NCI-H2196 (cell line): ENCODE data around the gene DNAH10.
"Not testable (repeated sequence)": the region's sequence is repeated elsewhere in the genome, so short reads cannot be mapped to it uniquely, and the experiment has no call there.

Experiments
- DNase-seq: peaks from one replicate; lab custom pipeline; 2025; ENCODE audit not compliant: unreplicated experiment; lab: John Stamatoyannopoulos, UW

Gene DNAH10

GRCh38 chr12:123946516-123947505 is 184.7 kb downstream of the DNAH10 start:
- DNase-seq = not testable (repeated sequence)

DNA sequence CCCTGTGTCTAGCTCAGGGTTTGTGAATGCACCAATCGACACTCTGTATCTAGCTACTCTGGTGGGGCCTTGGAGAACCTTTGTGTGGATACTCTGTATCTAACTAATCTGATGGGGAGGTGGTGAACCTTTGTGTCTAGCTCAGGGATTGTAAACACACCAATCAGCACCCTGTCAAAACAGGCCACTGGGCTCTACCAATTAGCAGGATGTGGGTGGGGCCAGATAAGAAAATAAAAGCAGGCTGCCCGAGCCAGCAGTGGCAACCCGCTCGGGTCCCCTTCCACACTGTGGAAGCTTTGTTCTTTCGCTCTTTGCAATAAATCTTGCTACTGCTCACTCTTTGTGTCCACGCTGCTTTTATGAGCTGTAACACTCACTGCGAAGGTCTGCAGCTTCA is 185.4 kb downstream of the DNAH10 start:
- DNase-seq = not testable (repeated sequence)

DNA sequence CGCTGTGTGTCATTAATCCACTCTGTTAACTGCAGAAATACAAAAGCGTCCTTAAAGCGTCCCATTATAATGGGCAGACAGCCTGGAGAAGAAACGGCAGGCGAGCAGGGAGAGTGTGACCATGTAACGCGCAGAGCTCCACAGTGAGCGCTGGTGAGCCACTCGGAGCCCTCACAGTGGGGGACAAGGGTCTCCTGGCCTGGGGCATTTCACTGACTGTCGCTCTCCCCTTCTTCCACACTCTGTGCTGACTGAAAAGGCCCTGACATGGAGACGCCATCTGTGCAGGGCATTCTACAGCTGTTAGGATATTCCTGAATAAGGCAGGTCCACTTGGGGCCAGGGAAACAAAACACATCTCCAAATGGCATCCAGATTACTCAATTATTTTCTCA is 186.3 kb downstream of the DNAH10 start:
- DNase-seq = no peak

DNA sequence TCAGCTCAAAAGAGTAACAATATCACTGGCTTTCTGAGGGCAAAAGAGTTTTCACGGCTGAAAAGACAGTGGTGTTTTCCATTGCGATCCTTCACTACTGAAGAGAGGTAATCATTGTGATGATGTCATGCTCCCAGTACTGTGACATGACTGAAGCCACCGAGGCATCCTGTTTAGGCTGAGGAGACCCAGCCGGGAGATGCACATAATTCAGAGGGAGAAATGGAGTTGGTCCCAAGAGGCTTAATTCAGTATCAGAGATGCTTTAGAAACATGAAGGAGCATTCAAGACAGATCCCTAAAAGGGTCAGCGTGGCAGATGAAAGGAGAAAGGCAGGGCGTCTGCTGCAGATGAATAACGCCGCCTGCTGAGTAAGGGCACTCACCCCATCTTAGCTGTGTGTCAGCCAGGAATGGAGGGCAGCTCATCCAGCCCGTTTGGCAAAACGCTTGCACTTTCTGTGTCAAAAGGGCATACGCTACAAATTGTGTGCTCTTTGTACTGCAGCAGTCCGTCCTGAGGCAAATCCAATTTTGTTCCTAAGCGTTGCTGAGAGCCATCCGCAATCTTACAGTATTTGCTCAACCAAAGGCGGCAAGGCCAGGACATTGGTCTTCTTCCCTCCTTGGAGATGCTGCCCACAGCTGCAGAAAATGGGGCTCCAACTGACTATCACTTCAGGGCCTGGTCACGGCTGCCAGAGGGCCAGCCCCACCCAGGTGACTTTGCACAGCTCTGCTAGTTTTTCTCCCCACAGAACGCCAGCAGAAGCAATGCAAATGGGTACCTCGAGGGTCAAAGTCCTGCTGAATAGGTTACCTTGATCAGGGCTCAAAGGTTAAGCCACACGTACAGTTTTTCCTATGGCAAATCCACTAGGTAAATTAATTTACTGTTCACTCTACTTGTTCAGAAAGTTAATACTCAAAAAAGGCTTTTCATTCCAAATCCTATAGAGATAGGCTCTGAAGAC is 187.0 kb downstream of the DNAH10 start:
- DNase-seq = no peak

DNA sequence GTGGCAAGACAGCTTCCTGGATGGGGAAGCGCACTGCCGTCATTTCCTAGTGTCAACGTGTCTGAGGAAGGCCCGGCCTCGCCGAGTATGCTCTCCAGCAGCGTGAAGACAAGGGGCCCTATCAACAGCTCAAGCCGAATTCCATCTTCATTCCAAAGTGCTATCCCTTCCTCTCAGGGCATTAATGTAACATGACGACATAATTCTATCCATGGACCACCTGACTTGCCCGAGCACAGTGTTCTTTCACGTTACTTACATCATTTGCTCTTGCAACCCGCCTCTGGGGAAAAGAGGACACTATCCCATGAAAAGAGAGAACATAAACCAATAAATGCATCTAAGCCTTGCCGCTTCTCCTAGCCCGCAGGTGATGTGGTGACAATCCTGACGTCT is 187.7 kb downstream of the DNAH10 start:
- no peak for DNase-seq

DNA sequence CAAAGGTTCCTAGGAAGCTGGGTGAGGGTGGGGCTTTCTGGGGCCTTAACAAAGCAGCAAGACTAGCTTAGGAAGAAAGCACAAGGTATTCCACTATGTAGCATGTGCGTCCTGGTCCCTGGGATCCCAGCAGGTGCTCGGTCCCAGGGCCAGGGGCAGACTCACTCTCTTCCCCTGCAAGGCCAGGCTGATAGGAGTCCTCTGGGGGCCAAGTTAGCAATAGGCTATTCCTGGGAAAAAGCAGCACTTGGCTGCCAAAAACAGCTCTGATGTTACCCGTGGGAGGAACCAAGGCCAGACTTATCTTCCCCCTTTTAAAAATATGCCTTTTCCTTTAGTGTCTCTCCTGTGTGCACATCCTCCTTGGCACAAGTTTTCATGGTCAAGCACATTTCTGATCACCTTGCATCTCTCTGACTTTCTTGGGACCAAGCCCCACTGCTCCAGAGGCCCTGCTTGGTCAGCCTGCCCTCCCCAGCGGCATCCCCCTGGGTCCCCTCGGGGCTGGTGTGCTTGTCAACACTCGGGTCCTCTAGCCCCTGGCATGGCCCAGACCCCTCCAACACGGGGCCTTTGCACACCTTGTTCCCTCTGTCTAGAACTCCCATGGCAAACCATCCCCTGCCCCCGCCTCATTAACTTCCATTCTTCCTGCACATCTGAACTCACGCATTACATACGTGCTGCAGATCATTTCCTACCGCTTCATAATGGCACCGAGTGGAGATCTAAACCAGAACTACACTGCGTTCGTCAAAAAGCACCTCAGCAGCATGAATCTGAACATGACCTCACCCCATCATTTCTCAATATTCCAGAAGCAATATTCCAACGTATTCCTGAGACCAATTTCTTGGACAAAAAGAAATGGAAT is 188.6 kb downstream of the DNAH10 start:
- no peak for DNase-seq

DNA sequence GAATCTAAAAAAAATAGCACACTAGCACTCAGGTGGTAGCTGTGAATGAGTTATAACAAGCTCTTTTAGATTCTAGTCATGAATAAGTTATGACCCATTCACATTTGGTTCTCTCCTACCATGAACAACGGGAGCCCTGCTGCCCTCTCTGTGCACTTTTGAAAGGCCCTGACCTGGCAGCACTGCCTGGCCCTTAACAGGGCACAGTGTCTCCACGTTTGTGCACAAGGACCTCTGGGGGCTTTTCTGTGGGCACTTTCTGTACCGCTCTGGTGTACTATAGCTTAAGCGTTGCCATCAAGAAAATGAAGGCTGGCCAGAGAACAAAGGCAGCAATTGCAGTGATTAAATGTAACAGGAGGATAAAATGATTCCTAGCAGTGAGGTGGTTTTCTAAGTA is 189.4 kb downstream of the DNAH10 start:
- DNase-seq = no peak

DNA sequence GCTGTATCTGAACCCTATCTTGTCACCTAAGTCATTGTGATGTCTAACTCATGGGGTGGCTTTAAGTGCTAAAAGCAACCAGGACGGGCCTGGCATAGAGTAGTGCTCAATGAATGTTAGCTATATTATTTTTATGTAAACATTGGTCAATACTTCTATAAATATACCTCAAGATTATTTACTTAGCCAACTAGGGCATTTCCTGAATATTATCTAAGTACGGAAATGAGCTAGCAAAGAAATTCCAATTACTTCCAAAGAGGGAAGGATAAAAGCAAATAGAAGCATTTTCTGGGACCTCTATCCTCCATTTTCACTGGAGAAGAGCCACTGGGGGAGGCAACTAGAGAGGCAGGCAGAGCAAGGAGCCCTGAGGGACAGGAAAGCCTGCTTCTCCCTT is 189.9 kb downstream of the DNAH10 start:
- DNase-seq = no peak

DNA sequence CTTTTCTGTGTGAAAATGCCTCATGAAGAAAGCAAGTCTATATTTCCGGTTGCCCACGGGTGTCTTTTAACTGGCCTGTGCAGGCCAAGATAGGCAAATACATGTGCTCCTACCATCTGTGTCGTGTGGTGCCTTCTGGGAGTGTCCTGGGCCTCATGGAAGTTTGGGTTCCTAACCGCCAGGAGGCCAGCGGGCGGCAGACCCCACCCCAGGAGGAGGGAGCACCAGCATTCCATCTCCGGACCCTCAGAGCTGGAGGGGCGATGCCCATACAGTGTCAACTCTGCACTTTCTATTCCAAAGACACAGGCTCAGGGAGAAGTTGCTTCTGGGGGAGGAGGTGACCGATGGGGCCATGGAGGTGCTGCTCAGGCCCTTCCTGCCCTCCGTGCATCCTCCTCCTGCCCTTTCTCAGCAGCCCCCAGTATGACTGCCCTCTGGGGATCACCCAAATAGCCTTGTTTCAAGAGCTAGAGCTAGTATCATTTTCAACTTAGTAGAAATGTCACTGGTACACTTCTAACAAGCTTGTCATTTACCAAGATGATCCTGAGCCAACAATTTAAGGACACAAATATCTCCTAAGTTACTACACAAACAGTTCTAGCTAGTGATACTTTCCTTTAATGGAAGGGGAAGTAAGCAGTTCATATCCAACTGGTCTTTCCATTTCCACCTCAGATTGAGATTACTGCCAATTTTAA is 192.7 kb downstream of the DNAH10 start:
- DNase-seq = no peak

DNA sequence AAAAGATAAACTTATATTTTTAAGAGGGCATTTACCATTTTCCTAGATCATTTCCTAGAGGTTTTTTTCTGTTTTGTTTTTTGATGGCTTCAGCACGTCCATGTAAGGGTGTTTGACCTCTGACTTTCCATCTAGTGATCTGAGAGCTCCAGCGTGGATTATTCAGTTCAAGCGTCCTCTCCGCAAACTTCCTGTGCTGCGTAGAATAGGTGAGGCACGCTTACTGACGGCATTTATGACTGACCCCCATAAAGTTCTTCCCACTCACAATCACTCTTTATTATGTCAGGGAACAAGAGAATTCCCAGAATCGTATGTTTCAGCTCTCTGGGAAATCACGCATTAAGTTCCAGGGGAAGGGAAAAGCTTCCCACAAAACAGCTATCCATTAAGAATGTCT is 194.1 kb downstream of the DNAH10 start:
- no peak for DNase-seq

DNA sequence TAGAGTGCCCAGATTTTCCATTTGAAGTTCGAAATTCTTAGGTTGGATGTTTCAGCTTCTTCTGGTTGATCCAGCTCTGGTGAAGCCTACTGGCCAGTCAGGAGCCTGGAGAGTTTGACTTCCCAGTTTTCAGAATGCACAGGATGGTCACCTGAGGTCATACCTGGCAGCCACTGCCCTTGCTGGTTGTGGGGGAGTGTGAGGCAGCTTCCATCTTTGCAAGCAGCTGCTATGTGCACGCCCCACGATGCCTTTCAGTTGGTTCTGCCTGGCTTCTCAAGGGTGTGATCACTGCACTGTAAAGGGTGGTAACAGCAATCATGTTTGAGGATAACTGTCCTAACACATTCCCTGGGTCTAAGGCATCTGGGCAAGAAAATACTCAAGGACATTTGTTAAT is 195.1 kb downstream of the DNAH10 start:
- no peak for DNase-seq

- DNase-seq = no peak
Measured at GRCh38 chr12:123958462-123958861, 196.4 kb downstream of the DNAH10 start.

- no peak for DNase-seq
Measured at GRCh38 chr12:123958876-123959275, 196.8 kb downstream of the DNAH10 start.

DNA sequence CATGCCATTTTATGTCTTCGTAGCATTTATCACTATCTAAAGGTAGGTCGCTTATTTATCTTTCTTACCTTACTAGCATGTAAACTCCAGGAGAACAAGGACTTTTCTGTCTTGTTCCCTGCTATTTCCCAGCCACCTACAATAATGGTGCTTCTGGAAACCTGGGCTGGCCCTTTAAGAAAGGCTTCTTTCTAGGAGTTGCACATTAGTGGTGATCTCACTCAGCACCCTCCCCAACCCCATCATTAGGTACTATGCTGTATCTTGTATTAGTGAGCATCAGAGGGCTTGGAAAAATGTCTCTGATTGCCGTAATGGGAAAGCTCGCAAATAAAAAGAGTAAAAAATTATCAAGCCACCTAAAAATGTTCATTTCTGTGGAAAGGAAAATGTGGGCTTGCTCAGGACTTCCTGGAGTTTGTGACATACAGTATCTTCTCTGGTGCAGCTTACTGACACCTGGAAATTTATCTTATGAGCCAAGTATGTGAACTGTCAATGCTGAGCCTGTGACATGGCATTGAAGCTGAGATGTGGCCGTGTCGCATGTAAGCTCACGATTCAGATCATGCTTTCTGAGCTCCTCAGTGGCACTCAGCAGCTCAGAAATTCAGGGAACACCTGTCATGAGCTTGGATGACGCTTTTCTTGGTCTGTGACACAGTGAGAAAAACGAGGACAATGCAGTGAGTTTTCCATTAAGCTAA is 198.1 kb downstream of the DNAH10 start:
- DNase-seq = no peak

DNA sequence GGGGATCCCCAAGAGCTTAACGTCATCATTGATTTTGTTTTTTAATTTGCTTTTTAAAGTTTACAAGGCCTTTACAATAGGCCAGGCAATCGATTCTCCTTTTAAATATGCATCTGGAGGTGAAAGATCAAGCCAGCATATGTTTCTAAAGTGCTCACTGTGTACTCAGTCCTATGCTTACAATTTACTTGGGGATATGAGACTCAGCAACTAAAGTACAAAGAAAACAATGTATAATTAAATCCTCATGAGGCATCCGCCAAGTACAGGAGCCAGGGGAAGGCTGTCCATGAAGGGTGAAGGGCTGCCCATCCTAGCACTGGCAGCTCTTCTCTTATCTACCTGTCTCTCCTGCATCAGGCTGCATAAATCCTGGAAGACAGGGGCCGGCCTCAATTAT is 198.8 kb downstream of the DNAH10 start:
- no peak for DNase-seq

DNA sequence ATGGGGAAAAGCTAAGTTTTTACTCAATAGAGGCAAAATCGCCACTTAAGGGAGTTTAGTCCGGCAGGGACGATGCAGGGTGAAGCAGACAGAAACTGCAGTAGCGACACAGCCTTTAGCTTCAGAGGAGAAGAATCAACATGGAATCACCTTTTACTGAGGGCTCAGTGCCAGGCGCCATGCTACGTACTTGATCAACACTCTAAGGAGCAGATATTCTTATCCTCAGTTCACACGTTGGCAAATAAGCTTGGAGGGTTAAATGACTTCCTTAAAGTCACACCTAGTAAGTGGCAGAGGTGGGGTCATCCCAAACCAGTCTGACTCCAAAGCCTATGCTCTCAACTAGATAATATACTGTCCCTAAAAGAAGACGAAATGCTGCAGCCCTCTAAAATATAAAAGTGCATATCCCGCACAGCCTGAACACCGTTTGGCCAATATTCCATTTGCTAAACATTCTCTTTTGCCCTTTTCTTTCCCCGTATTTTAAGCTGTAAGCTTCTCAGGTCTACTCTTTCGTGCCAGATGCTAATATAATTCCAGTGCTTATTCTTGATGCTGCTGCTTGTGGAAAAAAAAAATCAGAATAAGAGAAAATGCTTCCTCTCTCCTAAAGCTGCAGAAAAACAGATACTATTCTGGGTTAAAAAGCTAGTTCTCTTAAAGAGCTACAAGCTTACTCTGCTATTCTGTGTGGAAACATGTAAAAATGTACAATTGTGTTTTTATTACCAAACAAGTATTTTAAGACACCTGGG is 199.7 kb downstream of the DNAH10 start:
- no peak for DNase-seq

- no peak for DNase-seq
Measured at GRCh38 chr12:123962513-123962912, 200.4 kb downstream of the DNAH10 start.

GRCh38 chr12:123963821-123964220 is 201.7 kb downstream of the DNAH10 start:
- no peak for DNase-seq

- DNase-seq = no peak
Measured at GRCh38 chr12:123965382-123965781, 203.3 kb downstream of the DNAH10 start.
